ENCODE data around the gene MLC1. TPM values are rescaled to one million over a fixed set of nuclear protein-coding genes. Genes with fewer than 3 reads are reported as not detected.

MLC1 gene
- total and polyA plus RNA-seq, 8 donors, result 0.04 to 0.16 (median 0.04) TPM; not detected in 4

GRCh38 chr22:50074551-50075530, 10.4 kb downstream of the MLC1 start:
- WGBS, 2 donors, result 49% methylated on average over 32 of the region's 32 CpGs
- Histone ChIP-seq H3K4me3 (peak overlapping the region in 1 of 4 donors; percentile 11), H3K36me3 (no peaks in the 10 kb centered on the region), H3K27me3 (no peaks in the 10 kb centered on the region), H3K27ac (peak overlapping the region in 1 of 4 donors; percentile 62), H3K4me1 (no peaks in the 10 kb centered on the region), H3K9me3 (no peaks in the 10 kb centered on the region)
- peak in 3 of 4 donors; percentile 87 to 90 (median 88) for ATAC-seq
- DNase-seq, result peak in 4 of 6 donors; percentile 72 to 92 (median 85)
- intact Hi-C loops (cut with DNase I), result no loop called here
- TF ChIP-seq CTCF (IDR thresholded peaks at IDR 0.05), result no peak
- FAIRE-seq, result no peak

GRCh38 chr22:50074056-50074455, 11.2 kb downstream of the MLC1 start:
- TF ChIP-seq CTCF (IDR thresholded peaks at IDR 0.05), result no peak
- Histone ChIP-seq H3K36me3 (no peaks in the 10 kb centered on the region), H3K9me3 (no peaks in the 10 kb centered on the region), H3K27ac (no peak overlapping the region), H3K27me3 (no peaks in the 10 kb centered on the region), H3K4me3 (no peak overlapping the region), H3K4me1 (no peaks in the 10 kb centered on the region)
- ATAC-seq, result no peak
- DNase-seq, result peak in 1 of 6 donors; percentile 47
- no peak for FAIRE-seq
- intact Hi-C loops (cut with DNase I), result no loop called here
- 74 to 75% methylated on average over 17 of the region's 17 CpGs for WGBS, 2 donors

DNA sequence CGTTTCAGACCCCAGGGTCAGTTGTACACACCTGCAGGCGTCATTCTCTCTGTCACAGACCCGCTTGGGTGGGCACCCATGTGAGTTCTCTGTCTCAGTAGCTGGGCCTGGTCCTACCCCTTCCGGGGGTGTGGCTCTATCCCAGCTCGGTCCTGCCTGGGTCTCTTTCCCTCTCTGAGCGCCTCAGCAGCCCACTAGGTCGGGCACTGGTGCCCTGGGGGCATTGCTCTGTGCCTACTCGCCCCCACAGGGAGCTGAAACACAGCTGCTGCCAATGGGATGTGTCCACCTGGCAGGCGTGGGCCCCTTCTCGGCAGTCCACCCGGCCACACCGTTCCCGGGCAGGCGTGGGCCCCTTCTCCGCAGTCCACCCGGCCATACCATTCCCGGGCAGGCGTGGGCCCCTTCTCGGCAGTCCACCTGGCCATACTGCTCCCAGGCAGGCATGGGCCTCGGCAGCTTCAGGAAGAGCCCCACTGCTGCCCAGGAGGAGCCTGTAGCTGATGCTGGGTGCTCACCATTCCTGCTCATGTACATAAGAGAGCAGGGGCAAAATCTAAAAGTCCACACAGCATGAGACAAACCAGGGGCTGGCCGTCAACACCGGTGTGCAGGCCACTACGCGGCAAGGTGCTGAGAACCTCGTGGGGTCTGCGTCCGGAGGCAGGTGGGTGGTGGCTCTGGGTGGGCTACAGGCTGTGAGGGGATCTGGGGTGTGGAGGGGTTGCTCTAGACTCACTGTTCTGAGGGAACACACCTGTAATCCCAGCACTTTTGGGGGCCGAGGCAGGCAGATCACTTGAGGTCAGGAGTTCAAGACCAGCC, 12.3 kb downstream of the MLC1 start:
- H3K27ac ChIP-seq, result no peak overlapping the region
- no peak for FAIRE-seq
- no peaks in the 10 kb centered on the region for H3K9me3 ChIP-seq
- H3K27me3 ChIP-seq, result no peaks in the 10 kb centered on the region
- no peaks in the 10 kb centered on the region for H3K4me1 ChIP-seq
- no peak overlapping the region for H3K4me3 ChIP-seq
- WGBS, 2 donors, result 77 to 86% methylated on average over 28 of the region's 28 CpGs
- DNase-seq, result peak in 1 of 6 donors; percentile 61
- H3K36me3 ChIP-seq, result no peaks in the 10 kb centered on the region
- intact Hi-C loops (cut with DNase I), result no loop called here
- no peak for ATAC-seq
- no peak for TF ChIP-seq CTCF (IDR thresholded peaks at IDR 0.05)

DNA sequence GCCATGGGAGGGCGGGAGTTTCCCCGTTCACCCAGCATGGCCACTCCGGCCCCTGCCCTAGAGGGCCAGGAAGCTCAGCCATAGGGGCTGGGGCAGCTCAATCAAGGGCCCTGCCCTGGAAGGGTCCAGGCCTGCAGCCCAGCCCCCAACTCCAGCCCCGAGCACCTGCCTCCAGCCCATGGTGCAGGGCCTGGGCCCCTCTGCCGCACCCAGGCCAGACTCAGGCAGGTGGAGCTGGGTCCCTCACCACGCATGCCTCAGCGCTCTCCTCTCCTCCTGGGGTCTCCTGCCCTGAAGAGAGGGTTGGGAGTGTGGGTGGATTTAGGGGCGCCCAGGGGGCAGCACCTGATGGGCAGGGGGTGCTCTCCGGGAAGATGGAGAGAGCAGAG, 13.1 kb downstream of the MLC1 start:
- intact Hi-C loops (cut with DNase I), result no loop called here
- Histone ChIP-seq H3K27ac (no peak overlapping the region), H3K27me3 (no peaks in the 10 kb centered on the region), H3K4me3 (no peak overlapping the region), H3K9me3 (no peaks in the 10 kb centered on the region), H3K4me1 (no peaks in the 10 kb centered on the region), H3K36me3 (no peaks in the 10 kb centered on the region)
- ATAC-seq, result no peak
- DNase-seq, result peak in 1 of 6 donors; percentile 39
- WGBS, 2 donors, result 87 to 92% methylated on average over 9 of the region's 9 CpGs
- FAIRE-seq, result no peak
- TF ChIP-seq CTCF (IDR thresholded peaks at IDR 0.05), result no peak
